HepG2 (cell line): ENCODE measurements around the gene FXN. TPM values are rescaled to one million over a fixed set of nuclear protein-coding genes. Genes with fewer than 3 reads are reported as not detected.

Source experiments
- ATAC-seq: fragments of 200-7000 bp; cut with Tn5 transposase; 3 replicates; pipeline ENCODE4 v1.9.1; 2020; ENCODE audit warnings: mild to moderate bottlenecking, moderate library complexity
- BruUV-seq: library from RNA; stranded (reverse); fragments of 400-500 nt; replicated peaks from 2 replicates; lab custom pipeline; 2021; lab: Mats Ljungman, UMichigan
- CTCF ChIA-PET: fragments of 300-600 bp; formaldehyde crosslinking; extraction: SDS; loops from one replicate; lab custom pipeline; 2021; ENCODE audit warnings: low total read pairs, inconsistent platforms, low intra/inter-chr PET ratio; lab: Yijun Ruan, JAX
- POLR2A ChIA-PET: fragments of 350-600 bp; sonication (Branson Sonifier 250); formaldehyde crosslinking; loops from one replicate; lab custom pipeline; 2020; ENCODE audit warnings: antibody characterized with exemption, inconsistent platforms; lab: Yijun Ruan, JAX
- DNase-seq: peaks from one replicate; pipeline ENCODE4 v3.0.0-alpha.2; 2015; ENCODE audit warnings: low spot score
- FAIRE-seq: peaks from 3 replicates; lab custom pipeline; 2011; peaks lifted over from hg19 to GRCh38; lab: Jason Lieb, UNC
- H2AFZ ChIP-seq: one replicate; pipeline ENCODE4 v1.6.1; 2011; ENCODE audit warnings: low read length, inconsistent platforms
- H3K27ac ChIP-seq: fragments of 300-600 bp; 3 replicates; pipeline ENCODE4 v1.8.0; 2011; ENCODE audit warnings: mixed run types, mild to moderate bottlenecking, mixed read lengths, low read length, inconsistent platforms; ENCODE audit not compliant: insufficient read depth; ENCODE audit errors: extremely low read length
- H3K27me3 ChIP-seq, 2 experiments: fragments of 200-600 bp in 1 of 2; 2 replicates in 1 of 2; 3 replicates in 1 of 2; pipeline versions ENCODE4 v1.6.0 to v1.8.0; 2011; ENCODE audit warnings: low read length in 2 of 2, mild to moderate bottlenecking in 2 of 2, moderate library complexity in 2 of 2, inconsistent platforms in 1 of 2; ENCODE audit not compliant: insufficient read depth in 2 of 2, control insufficient read depth in 1 of 2
- H3K36me3 ChIP-seq, 2 experiments: fragments of 200-600 bp in 1 of 2; replicated peaks in 1 of 2; 2 replicates in 1 of 2; 3 replicates in 1 of 2; pipeline versions ENCODE4 v1.5.1 to v1.8.0; 2011; ENCODE audit warnings: low read length in 2 of 2, inconsistent platforms in 1 of 2; ENCODE audit not compliant: insufficient read depth in 2 of 2, control insufficient read depth in 1 of 2
- H3K4me1 ChIP-seq: 2 replicates; pipeline ENCODE4 v1.5.1; 2012; ENCODE audit warnings: low read length, inconsistent platforms; ENCODE audit not compliant: insufficient read depth
- H3K4me2 ChIP-seq: 2 replicates; pipeline ENCODE4 v1.6.0; 2011; ENCODE audit warnings: low read depth, low read length, inconsistent platforms
- H3K4me3 ChIP-seq, 3 experiments: fragments of 200-600 bp in 1 of 3; sonication (generic), shearing (Covaris generic) in 1 of 3; replicated peaks in 1 of 3; 2 replicates each; pipeline ENCODE4 v1.5.1; 2011 to 2016; ENCODE audit warnings: low read length in 3 of 3, inconsistent platforms in 2 of 3, low read depth in 2 of 3, mild to moderate bottlenecking in 2 of 3, control low read depth in 1 of 3, mixed read lengths in 1 of 3; ENCODE audit not compliant: insufficient read depth in 1 of 3
- H3K79me2 ChIP-seq: one replicate; pipeline ENCODE4 v1.6.1; 2011; ENCODE audit warnings: low read length, inconsistent platforms; ENCODE audit not compliant: insufficient read depth
- H3K9ac ChIP-seq: 2 replicates; pipeline ENCODE4 v1.6.0; 2011; ENCODE audit warnings: mild to moderate bottlenecking, low read depth, low read length, inconsistent platforms; ENCODE audit not compliant: insufficient read depth
- H3K9me3 ChIP-seq: 2 replicates; pipeline ENCODE4 v1.5.1; 2012; ENCODE audit warnings: mild to moderate bottlenecking, low read length
- H4K20me1 ChIP-seq: 2 replicates; pipeline ENCODE4 v1.6.0; 2011; ENCODE audit warnings: inconsistent platforms, mild to moderate bottlenecking, low read length, moderate library complexity; ENCODE audit not compliant: insufficient read depth
- E2F5 ChIP-seq: sonication (generic); formaldehyde crosslinking; conservative IDR thresholded peaks from 2 replicates; pipeline ENCODE4 v1.4.0; 2020; ENCODE audit warnings: missing genetic modification reagents
- FOSL2 ChIP-seq: sonication (generic); formaldehyde crosslinking; IDR thresholded peaks from 2 replicates; pipeline ENCODE4 v1.4.0; 2020; ENCODE audit warnings: missing genetic modification reagents
- GLMP ChIP-seq: sonication (generic); formaldehyde crosslinking; IDR thresholded peaks from 2 replicates; pipeline ENCODE4 v1.9.0; 2021; ENCODE audit warnings: missing genetic modification reagents, mild to moderate bottlenecking, borderline replicate concordance
- IKZF1 ChIP-seq: fragments of 450-650 bp; IDR thresholded peaks from 2 replicates; pipeline ENCODE4 v1.7.1; 2016
- KDM1A ChIP-seq: IDR thresholded peaks from 2 replicates; pipeline ENCODE4 v1.6.1; 2016; ENCODE audit warnings: missing compliant biosample characterization
- KMT2A ChIP-seq: sonication (generic); formaldehyde crosslinking; IDR thresholded peaks from 2 replicates; pipeline ENCODE4 v1.4.0; 2020; ENCODE audit warnings: missing genetic modification reagents
- NFE2L1 ChIP-seq: sonication (generic); formaldehyde crosslinking; IDR thresholded peaks from 2 replicates; pipeline ENCODE4 v1.4.0; 2020; ENCODE audit warnings: missing genetic modification reagents, mild to moderate bottlenecking, borderline replicate concordance
- NKX3-1 ChIP-seq: sonication (generic); formaldehyde crosslinking; IDR thresholded peaks from 2 replicates; pipeline ENCODE4 v1.5.0; 2020; ENCODE audit warnings: missing genetic modification reagents
- PAF1 ChIP-seq: IDR thresholded peaks from 2 replicates; pipeline ENCODE4 v1.6.1; 2016; ENCODE audit warnings: missing genetic modification reagents, missing compliant biosample characterization
- POLR2A ChIP-seq, 2 experiments: IDR thresholded peaks; 2 replicates each; pipeline ENCODE4 v1.6.1; 2011; ENCODE audit warnings: low read depth in 2 of 2, low read length in 2 of 2, mild to moderate bottlenecking in 1 of 2, moderate library complexity in 1 of 2; ENCODE audit not compliant: insufficient read depth in 1 of 2
- THYN1 ChIP-seq: sonication (generic); formaldehyde crosslinking; IDR thresholded peaks from 2 replicates; pipeline ENCODE4 v1.8.1; 2023; ENCODE audit warnings: low read depth, mild to moderate bottlenecking, moderate library complexity, missing genetic modification reagents, borderline replicate concordance
- TRAFD1 ChIP-seq: sonication (generic); formaldehyde crosslinking; IDR thresholded peaks from 2 replicates; pipeline ENCODE4 v1.5.1; 2020; ENCODE audit warnings: missing genetic modification reagents, mild to moderate bottlenecking, borderline replicate concordance
- ZBTB1 ChIP-seq: sonication (generic); formaldehyde crosslinking; IDR thresholded peaks from 2 replicates; pipeline ENCODE4 v1.4.0; 2020; ENCODE audit warnings: missing genetic modification reagents, borderline replicate concordance
- ZFX ChIP-seq: sonication (generic); formaldehyde crosslinking; IDR thresholded peaks from 2 replicates; pipeline ENCODE4 v1.4.0; 2020; ENCODE audit warnings: mild to moderate bottlenecking, low read depth, missing genetic modification reagents, moderate library complexity
- ZNF629 ChIP-seq: sonication (generic); formaldehyde crosslinking; conservative IDR thresholded peaks from 2 replicates; pipeline ENCODE4 v1.5.0; 2020; ENCODE audit warnings: missing genetic modification reagents
- ZNF746 ChIP-seq: sonication (generic); formaldehyde crosslinking; IDR thresholded peaks from 2 replicates; pipeline ENCODE4 v1.8.0; 2022; ENCODE audit warnings: mild to moderate bottlenecking, missing genetic modification reagents
- ZNF768 ChIP-seq: sonication (generic); formaldehyde crosslinking; IDR thresholded peaks from 2 replicates; pipeline ENCODE4 v1.4.0; 2020; ENCODE audit warnings: missing genetic modification reagents
- ZNF775 ChIP-seq: sonication (generic); formaldehyde crosslinking; IDR thresholded peaks from 2 replicates; pipeline ENCODE4 v1.4.0; 2020; ENCODE audit warnings: missing genetic modification reagents, mild to moderate bottlenecking, moderate library complexity, borderline replicate concordance
- ZNF777 ChIP-seq: sonication (generic); formaldehyde crosslinking; IDR thresholded peaks from 2 replicates; pipeline ENCODE4 v1.4.0; 2020; ENCODE audit warnings: missing genetic modification reagents
- ZNF891 ChIP-seq: sonication (generic); formaldehyde crosslinking; IDR thresholded peaks from 2 replicates; pipeline ENCODE4 v1.5.0; 2020; ENCODE audit warnings: mild to moderate bottlenecking, missing genetic modification reagents
- WGBS: methylation state at CpG from one replicate; pipeline ENCODE4 v1.1.6; 2017; ENCODE audit warnings: low lambda C conversion rate; 5-methylcytosine and 5-hydroxymethylcytosine counted together
- in situ Hi-C: cut with HindIII; loops from 2 replicates; pipeline ENCODE4 v1.10.0; 2017; ENCODE audit warnings: low pct_unique_long_range_greater_than_20kb; ENCODE audit not compliant: extremely low pct_ligation_motif_present
- intact Hi-C: fragments of 100-400 bp; cut with micrococcal nuclease; formaldehyde crosslinking; loops from one replicate; pipeline ENCODE4 v1.10.0; 2022; ENCODE audit not compliant: unreplicated experiment
- polyA plus RNA-seq, 8 experiments: library from polyadenylated mRNA; depleted of rRNA in 3 of 8; stranded (reverse) in 7 of 8; unstranded in 1 of 8; fragments of >200 nt; fragmentation: Illumina TruSeq in 4 of 8; extraction: Trizol in 4 of 8; gene quantifications; 2 replicates each; pipeline versions ENCODE4 v1.2.1 to v1.2.3, GENCODE V29; 2011 to 2016; ENCODE audit warnings: low read depth in 4 of 8, missing spikeins in 1 of 8, mixed read lengths in 1 of 8; ENCODE audit not compliant: insufficient read depth in 1 of 8
- total RNA-seq, 5 experiments: library from RNA; depleted of rRNA; stranded (reverse); fragments of >200 nt; fragmentation: Illumina TruSeq; extraction: Trizol; gene quantifications; 2 replicates each; pipeline ENCODE4 v1.2.3, GENCODE V29; 2016; ENCODE audit warnings: low read depth in 1 of 5
- TF ChIP-seq, protein P1 (sequence below): sonication (generic); formaldehyde crosslinking; IDR thresholded peaks from 2 replicates; pipeline ENCODE4 v1.5.0; 2020; ENCODE audit warnings: missing genetic modification reagents, mild to moderate bottlenecking, borderline replicate concordance

The FXN gene
- total and polyA plus RNA-seq, 2 of the 13 experiments (the other 11 are each of a cell fraction or from before 2014, with no cell fraction given): 24.1 to 26.0 TPM

- Histone ChIP-seq H3K36me3 (peaks cover 0 to 10% of the 10 kb centered on the region in 2 experiments; a peak in 2 of 5 replicates), H3K9ac (peak overlapping the region; percentile 82), H3K27ac (peak overlapping the region; percentile 86), H3K4me3 (peak overlapping the region; percentile 72 to 86 (median 82)), H4K20me1 (no peaks in the 10 kb centered on the region; the same call in 1 of the 2 replicates), H3K79me2 (peaks cover 51% of the 10 kb centered on the region), H2AFZ (no peak overlapping the region), H3K9me3 (no peaks in the 10 kb centered on the region), H3K4me1 (peaks cover 27% of the 10 kb centered on the region), H3K27me3 (no peaks in the 10 kb centered on the region), H3K4me2 (peak overlapping the region; percentile 89)
- intact Hi-C loops (no loop called here), in situ Hi-C loops (no loop called here)
- DNase-seq (peak; percentile 47), FAIRE-seq (no peak), ATAC-seq (peak; percentile 40)
- BruUV-seq: TSS peak; percentile 73
- WGBS: 0% methylated on average over 14 of the region's 14 CpGs
- POLR2A ChIA-PET: interaction anchor here (0.9 to 1.4 kb wide), 5 partner anchors 68 to 154 kb away, joined by 4 to 5 read pairs (median 4); no protein-coding TSS in a partner anchor
- CTCF ChIA-PET: interaction anchor here (1.2 kb wide), 1 partner anchor 157 kb away, joined by 4 read pairs; no protein-coding TSS in a partner anchor
- TF ChIP-seq ZNF891: no peak
- 0 out of 2 replicates have a peak, but pooled peaks have one; percentile 6 for TF ChIP-seq ZNF777 (CRISPR knock-in tag)
- TF ChIP-seq, protein P1, sequence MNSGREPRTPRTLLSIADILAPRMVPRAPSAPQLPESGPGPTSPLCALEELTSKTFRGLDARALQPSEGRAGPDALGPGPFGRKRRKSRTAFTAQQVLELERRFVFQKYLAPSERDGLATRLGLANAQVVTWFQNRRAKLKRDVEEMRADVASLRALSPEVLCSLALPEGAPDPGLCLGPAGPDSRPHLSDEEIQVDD (CRISPR knock-in tag): no peak
- TF ChIP-seq PAF1 (CRISPR knock-in tag): no peak
- TF ChIP-seq KMT2A (CRISPR knock-in tag): no peak
- no peak for TF ChIP-seq THYN1 (CRISPR knock-in tag)
- TF ChIP-seq FOSL2 (CRISPR knock-in tag): no peak
- TF ChIP-seq IKZF1: no peak
- TF ChIP-seq ZNF629 (CRISPR knock-in tag): 0 out of 2 replicates have a peak, but pooled peaks have one; percentile 6
- no peak for TF ChIP-seq GLMP
- no peak for TF ChIP-seq ZNF775
- TF ChIP-seq E2F5 (CRISPR knock-in tag): no peak
- TF ChIP-seq ZFX (CRISPR knock-in tag): no peak
- TF ChIP-seq KDM1A (CRISPR knock-in tag): peak; percentile 79; the same call in 1 of the 2 replicates
- TF ChIP-seq NFE2L1 (CRISPR knock-in tag): no peak
- TF ChIP-seq ZNF768 (CRISPR knock-in tag): peak; percentile 97
- TF ChIP-seq POLR2A (IDR thresholded peaks at IDR 0.05; ENCODE audit: insufficient read depth in 1 of 2, low read depth in 2 of 2, low read length in 2 of 2): peak in 1 of 2 experiments; percentile 17; a peak in 1 of 4 replicates
- no peak for TF ChIP-seq ZNF746 (CRISPR knock-in tag)
- no peak for TF ChIP-seq ZBTB1
- no peak for TF ChIP-seq NKX3-1 (CRISPR knock-in tag)
- TF ChIP-seq TRAFD1: no peak
Measured at GRCh38 chr9:69036309-69036708, 757 bp downstream of the FXN start.
